Body of pancreas (tissue), 4 donors: Measurements from ENCODE around the gene IL36G. TPM values are rescaled to one million over a fixed set of nuclear protein-coding genes. Genes with fewer than 3 reads are reported as not detected.
A peak's percentile ranks its signal among the peaks of the same experiment; 100 is the strongest.

Experiments
- ATAC-seq: fragments of 150-250 bp; one replicate; pipeline ENCODE4 v1.9.1; 2016
- DNase-seq, 4 donors: peaks; one replicate each; pipeline ENCODE4 v3.0.0-alpha.2; 2019
- H3K27ac ChIP-seq, 4 donors: fragments of 200-600 bp; sonication (generic); 1 replicate in 3 of 4; 2 replicates in 1 of 4; pipeline versions ENCODE4 v1.5.1 to v1.6.1; 2016 to 2019; ENCODE audit warnings: mild to moderate bottlenecking in 1 of 4, mixed read lengths in 1 of 4, moderate library complexity in 1 of 4
- H3K27me3 ChIP-seq, 2 donors: fragments of 200-600 bp; sonication (generic); one replicate each; pipeline ENCODE4 v1.6.0; 2016; ENCODE audit warnings: mild to moderate bottlenecking in 1 of 2
- H3K36me3 ChIP-seq, 2 donors: fragments of 200-600 bp; sonication (generic); replicated peaks in 1 of 2; 2 replicates each; pipeline ENCODE4 v1.5.1; 2016; ENCODE audit warnings: low read depth in 2 of 2; ENCODE audit not compliant: insufficient read depth in 1 of 2
- H3K4me1 ChIP-seq: fragments of 200-600 bp; sonication (generic); one replicate; pipeline ENCODE4 v1.6.0; 2016
- H3K4me3 ChIP-seq, 2 donors: fragments of 200-600 bp; sonication (generic); 1 replicate in 1 of 2; 2 replicates in 1 of 2; pipeline ENCODE4 v1.5.1; 2016 to 2019
- H3K9me3 ChIP-seq, 3 donors: fragments of 200-600 bp; sonication (generic); 1 replicate in 2 of 3; 2 replicates in 1 of 3; pipeline ENCODE4 v1.5.1; 2016
- CTCF ChIP-seq, 7 experiments: fragments of 450-650 bp in 4 of 7; fragments of 200-600 bp in 3 of 7; sonication (generic) in 3 of 7; IDR thresholded peaks; one replicate each; pipeline ENCODE4 v1.5.1; 2016 to 2019; ENCODE audit warnings: antibody characterized with exemption in 7 of 7
- POLR2A ChIP-seq, 3 donors: fragments of 450-650 bp; IDR thresholded peaks; one replicate each; pipeline ENCODE4 v1.6.1; 2016; ENCODE audit warnings: antibody characterized with exemption in 3 of 3, mild to moderate bottlenecking in 2 of 3
- WGBS, 2 donors: methylation state at CpG; one replicate each; pipeline ENCODE4 v1.1.5; 2017; 5-methylcytosine and 5-hydroxymethylcytosine counted together
- intact Hi-C: fragments of 100-400 bp; cut with DNase I; formaldehyde crosslinking; loops from one replicate; pipeline ENCODE4 v1.15.1; 2023
- total RNA-seq, 2 donors: library from RNA; depleted of rRNA; stranded (reverse); fragments of >200 nt; gene quantifications; one replicate each; pipeline ENCODE4 v1.1.0, GENCODE V29; 2016

IL36G gene
- total RNA-seq, 2 donors from 2014 or later, result not detected

- Histone ChIP-seq H3K4me1 (no peaks in the 10 kb centered on the region), H3K36me3 (no peaks in the 10 kb centered on the region), H3K9me3 (no peaks in the 10 kb centered on the region), H3K4me3 (no peak overlapping the region), H3K27ac (no peak overlapping the region), H3K27me3 (no peaks in the 10 kb centered on the region)
- 64 to 76% methylated on average over 5 of the region's 5 CpGs for WGBS, 2 donors
- ATAC-seq, result no peak
- TF ChIP-seq CTCF (IDR thresholded peaks at IDR 0.05) (no peak), POLR2A (IDR thresholded peaks at IDR 0.05) (no peak)
- intact Hi-C loops, result no loop called here
- peak in 2 of 4 donors; percentile 8 to 33 for DNase-seq
These were observed 38.4 kb upstream of the IL36G start for GRCh38 chr2:112939425-112939824.

GRCh38 chr2:112940859-112941625, 36.8 kb upstream of the IL36G start:
- TF ChIP-seq CTCF (IDR thresholded peaks at IDR 0.05) (no peak), POLR2A (IDR thresholded peaks at IDR 0.05) (no peak)
- 67 to 80% methylated on average over 3 of the region's 3 CpGs for WGBS, 2 donors
- no peak for ATAC-seq
- Histone ChIP-seq H3K27me3 (no peaks in the 10 kb centered on the region), H3K4me1 (no peaks in the 10 kb centered on the region), H3K36me3 (no peaks in the 10 kb centered on the region), H3K4me3 (no peak overlapping the region), H3K27ac (no peak overlapping the region), H3K9me3 (peaks cover 0 to 9% (median 0%) of the 10 kb centered on the region in 3 donors)
- intact Hi-C loops, result no loop called here
- DNase-seq, result no peak

- Histone ChIP-seq H3K27me3 (no peaks in the 10 kb centered on the region), H3K4me1 (no peaks in the 10 kb centered on the region), H3K9me3 (peaks cover 0 to 9% (median 0%) of the 10 kb centered on the region in 3 donors), H3K36me3 (no peaks in the 10 kb centered on the region), H3K4me3 (no peak overlapping the region), H3K27ac (no peak overlapping the region)
- DNase-seq (peak; percentile 58 to 74 (median 68)), ATAC-seq (peak; percentile 55)
- intact Hi-C loops, result no loop called here
- 26 to 29% methylated on average over 11 to 14 of the region's 14 CpGs for WGBS, 2 donors
- peak; percentile 9 to 65 (median 54) for TF ChIP-seq CTCF (IDR thresholded peaks at IDR 0.05)
- no peak for TF ChIP-seq POLR2A (IDR thresholded peaks at IDR 0.05)
These were observed 35.8 kb upstream of the IL36G start for GRCh38 chr2:112941753-112942653.

- WGBS, 2 donors, result 44 to 52% methylated on average over 2 of the region's 2 CpGs
- Histone ChIP-seq H3K27ac (no peak overlapping the region), H3K4me3 (no peak overlapping the region), H3K36me3 (no peaks in the 10 kb centered on the region), H3K27me3 (no peaks in the 10 kb centered on the region), H3K4me1 (no peaks in the 10 kb centered on the region), H3K9me3 (peaks cover 0 to 11% (median 0%) of the 10 kb centered on the region in 3 donors)
- DNase-seq (no peak), ATAC-seq (no peak)
- no peak for TF ChIP-seq POLR2A (IDR thresholded peaks at IDR 0.05)
- no peak for TF ChIP-seq CTCF (IDR thresholded peaks at IDR 0.05)
- intact Hi-C loops, result no loop called here
These were observed 35.2 kb upstream of the IL36G start for GRCh38 chr2:112942654-112943002.
